CD14-positive monocyte (primary cell): Measurements from ENCODE around the gene MIPEP. TPM values are rescaled to one million over a fixed set of nuclear protein-coding genes. Genes with fewer than 3 reads are reported as not detected.

Experiments
- DNase-seq, 3 donors: peaks; one replicate each; pipeline ENCODE4 v3.0.0-alpha.2; 2011 to 2022
- H2AFZ ChIP-seq: 2 replicates; pipeline ENCODE4 v1.6.0; 2012; ENCODE audit warnings: mild to moderate bottlenecking, low read depth, low read length, inconsistent platforms; ENCODE audit not compliant: insufficient read depth, poor library complexity, severe bottlenecking
- H3K27ac ChIP-seq, 2 donors: 1 replicate in 1 of 2; 2 replicates in 1 of 2; pipeline ENCODE4 v1.5.1; 2012 to 2013; ENCODE audit warnings: low read length in 2 of 2, control low read depth in 1 of 2, inconsistent platforms in 1 of 2, low read depth in 1 of 2, mild to moderate bottlenecking in 1 of 2
- H3K27me3 ChIP-seq, 2 donors: one replicate each; pipeline versions ENCODE4 v1.6.0 to v1.6.1; 2011 to 2013; ENCODE audit warnings: low read length in 2 of 2; ENCODE audit not compliant: control insufficient read depth in 2 of 2, insufficient read depth in 2 of 2
- H3K36me3 ChIP-seq, 2 donors: replicated peaks in 1 of 2; 1 replicate in 1 of 2; 2 replicates in 1 of 2; pipeline versions ENCODE4 v1.5.1 to v1.6.1; 2012 to 2013; ENCODE audit warnings: low read length in 2 of 2, control low read depth in 1 of 2, inconsistent platforms in 1 of 2, mild to moderate bottlenecking in 1 of 2; ENCODE audit not compliant: insufficient read depth in 2 of 2, control insufficient read depth in 1 of 2
- H3K4me1 ChIP-seq, 2 donors: 1 replicate in 1 of 2; 2 replicates in 1 of 2; pipeline versions ENCODE4 v1.5.1 to v1.6.1; 2012 to 2013; ENCODE audit warnings: low read length in 2 of 2, control low read depth in 1 of 2, inconsistent platforms in 1 of 2, mild to moderate bottlenecking in 1 of 2, moderate library complexity in 1 of 2; ENCODE audit not compliant: insufficient read depth in 2 of 2, control insufficient read depth in 1 of 2
- H3K4me2 ChIP-seq: replicated peaks from 2 replicates; pipeline ENCODE3; 2012; ENCODE audit warnings: low read length, moderate library complexity, mild to moderate bottlenecking; ENCODE audit not compliant: poor library complexity, severe bottlenecking; ENCODE audit errors: extremely low read depth
- H3K4me3 ChIP-seq, 3 experiments: fragments of 200-600 bp in 1 of 3; sonication (generic) in 1 of 3; replicated peaks in 1 of 3; 1 replicate in 2 of 3; 2 replicates in 1 of 3; pipeline ENCODE4 v1.5.1; 2011 to 2013; ENCODE audit warnings: low read length in 3 of 3, mild to moderate bottlenecking in 3 of 3, control low read depth in 2 of 3, low read depth in 2 of 3, inconsistent platforms in 1 of 3, moderate library complexity in 1 of 3
- H3K79me2 ChIP-seq: 2 replicates; pipeline ENCODE4 v1.6.0; 2012; ENCODE audit warnings: mild to moderate bottlenecking, control low read depth, inconsistent platforms, low read length, moderate library complexity; ENCODE audit not compliant: insufficient read depth
- H3K9ac ChIP-seq: 2 replicates; pipeline ENCODE4 v1.6.0; 2017; ENCODE audit warnings: low read length, mild to moderate bottlenecking; ENCODE audit not compliant: insufficient read depth, poor library complexity, severe bottlenecking
- H3K9me3 ChIP-seq, 2 donors: replicated peaks in 1 of 2; 1 replicate in 1 of 2; 2 replicates in 1 of 2; pipeline versions ENCODE4 v1.5.1 to v1.6.1; 2012 to 2013; ENCODE audit warnings: low read length in 2 of 2, control low read depth in 1 of 2; ENCODE audit not compliant: control insufficient read depth in 1 of 2, insufficient read depth in 1 of 2
- H4K20me1 ChIP-seq: 2 replicates; pipeline ENCODE4 v1.6.0; 2012; ENCODE audit warnings: mild to moderate bottlenecking, low read length, control low read depth, moderate library complexity; ENCODE audit not compliant: insufficient read depth
- H3K27ac Mint-ChIP-seq, 7 donors: one replicate each; pipeline ENCODE4 v1.8.0; 2020; ENCODE audit warnings: mild to moderate bottlenecking in 7 of 7, mixed read lengths in 7 of 7, moderate library complexity in 6 of 7, inconsistent platforms in 2 of 7
- H3K27me3 Mint-ChIP-seq, 3 donors: one replicate each; pipeline ENCODE4 v1.8.0; 2021 to 2022; ENCODE audit warnings: low read depth in 3 of 3, mild to moderate bottlenecking in 3 of 3, mixed read lengths in 3 of 3, moderate library complexity in 3 of 3, inconsistent platforms in 1 of 3
- H3K36me3 Mint-ChIP-seq, 2 donors: one replicate each; pipeline ENCODE4 v1.8.0; 2020; ENCODE audit warnings: mixed read lengths in 2 of 2, inconsistent platforms in 1 of 2, mild to moderate bottlenecking in 1 of 2
- H3K4me1 Mint-ChIP-seq: one replicate; pipeline ENCODE4 v1.8.0; 2020; ENCODE audit warnings: mild to moderate bottlenecking, mixed read lengths
- H3K4me3 Mint-ChIP-seq, 2 donors: one replicate each; pipeline ENCODE4 v1.8.0; 2020; ENCODE audit warnings: mild to moderate bottlenecking in 2 of 2, mixed read lengths in 2 of 2, moderate library complexity in 1 of 2
- H3K9me3 Mint-ChIP-seq, 7 donors: one replicate each; pipeline ENCODE4 v1.8.0; 2020 to 2022; ENCODE audit warnings: mixed read lengths in 7 of 7, mild to moderate bottlenecking in 6 of 7, moderate library complexity in 6 of 7, inconsistent platforms in 2 of 7
- CTCF ChIP-seq: fragments of 200-600 bp; IDR thresholded peaks from one replicate; pipeline ENCODE4 v1.8.0; 2022; ENCODE audit warnings: antibody characterized with exemption, mild to moderate bottlenecking
- WGBS: methylation state at CpG from one replicate; pipeline ENCODE4 v1.1.5; 2013; ENCODE audit warnings: missing lambda C conversion rate; ENCODE audit not compliant: insufficient coverage; 5-methylcytosine and 5-hydroxymethylcytosine counted together
- intact Hi-C, 2 donors: fragments of 100-400 bp; cut with micrococcal nuclease; formaldehyde crosslinking; loops; one replicate each; pipeline versions ENCODE4 v1.15.0 to v1.15.1; 2023
- polyA plus RNA-seq, 3 donors: library from polyadenylated mRNA; depleted of rRNA in 1 of 3; unstranded in 2 of 3; stranded (reverse) in 1 of 3; fragments of 300-500 nt in 2 of 3; fragments of >200 nt in 1 of 3; fragmentation: Illumina TruSeq in 2 of 3; gene quantifications; 1 replicate in 2 of 3; 2 replicates in 1 of 3; pipeline ENCODE4 v1.2.3, GENCODE V29; 2012 to 2021

The MIPEP gene
- polyA plus RNA-seq, 3 donors, result 1.2 to 9.9 (median 7.7) TPM

- Mint-ChIP-seq H3K9me3 (peaks cover 0 to 4% (median 2%) of the 10 kb centered on the region in 7 donors), H3K27me3 (peaks cover 0 to 3% (median 0%) of the 10 kb centered on the region in 3 donors), H3K27ac (no peak overlapping the region), H3K36me3 (peaks cover 3 to 16% of the 10 kb centered on the region in 2 donors), H3K4me1 (no peaks in the 10 kb centered on the region), H3K4me3 (no peak overlapping the region)
- Histone ChIP-seq H3K9ac (no peak overlapping the region), H3K9me3 (no peaks in the 10 kb centered on the region), H3K36me3 (no peaks in the 10 kb centered on the region), H3K4me1 (no peaks in the 10 kb centered on the region), H4K20me1 (no peaks in the 10 kb centered on the region), H3K4me3 (no peak overlapping the region), H3K4me2 (no peak overlapping the region), H2AFZ (no peak overlapping the region), H3K79me2 (no peaks in the 10 kb centered on the region), H3K27me3 (no peaks in the 10 kb centered on the region), H3K27ac (no peak overlapping the region)
- no CpG with 5 or more reads among the region's 1 CpG for WGBS
- no peak for TF ChIP-seq CTCF
- intact Hi-C loops, result no loop called here
- DNase-seq, result no peak
Measured at GRCh38 chr13:23804166-23804565, 85.0 kb downstream of the MIPEP start.

GRCh38 chr13:23801141-23801540 is 88.1 kb downstream of the MIPEP start:
- no peak overlapping the region for H3K4me2 ChIP-seq
- no peak overlapping the region for H3K27ac Mint-ChIP-seq
- no peak overlapping the region for H3K4me3 Mint-ChIP-seq
- H3K36me3 ChIP-seq, result no peaks in the 10 kb centered on the region
- TF ChIP-seq CTCF, result no peak
- 97% methylated on average over 4 of the region's 4 CpGs for WGBS
- no peaks in the 10 kb centered on the region for H3K79me2 ChIP-seq
- intact Hi-C loops, result no loop called here
- H3K9me3 ChIP-seq, result no peaks in the 10 kb centered on the region
- no peak overlapping the region for H3K27ac ChIP-seq
- peaks cover 0 to 1% (median 0%) of the 10 kb centered on the region in 3 donors for H3K27me3 Mint-ChIP-seq
- peaks cover 3 to 21% of the 10 kb centered on the region in 2 donors for H3K36me3 Mint-ChIP-seq
- H3K4me1 Mint-ChIP-seq, result no peaks in the 10 kb centered on the region
- H2AFZ ChIP-seq, result no peak overlapping the region
- no peak overlapping the region for H3K9ac ChIP-seq
- H3K4me1 ChIP-seq, result no peaks in the 10 kb centered on the region
- no peak overlapping the region for H3K4me3 ChIP-seq
- H3K27me3 ChIP-seq, result no peaks in the 10 kb centered on the region
- no peaks in the 10 kb centered on the region for H4K20me1 ChIP-seq
- peaks cover 0 to 9% (median 3%) of the 10 kb centered on the region in 7 donors for H3K9me3 Mint-ChIP-seq
- no peak for DNase-seq
